GM21515 (cell line): ENCODE data around the gene CD200R1L.

Source experiments
- ATAC-seq: cut with Tn5 transposase; IDR thresholded peaks from one replicate; pipeline ENCODE4 v1.9.1; 2021; ENCODE audit not compliant: unreplicated experiment

The CD200R1L gene

GRCh38 chr3:112793326-112794081 lies 53.2 kb downstream of the CD200R1L start:
- ATAC-seq: no peak

GRCh38 chr3:112791736-112792135 lies 54.9 kb downstream of the CD200R1L start:
- ATAC-seq: no peak

GRCh38 chr3:112789787-112790186 lies 56.9 kb downstream of the CD200R1L start:
- no peak for ATAC-seq

- ATAC-seq: no peak
Observed at GRCh38 chr3:112786881-112787579, 59.6 kb downstream of the CD200R1L start.

- ATAC-seq: no peak
Observed at GRCh38 chr3:112786002-112786590, 60.6 kb downstream of the CD200R1L start.

- no peak for ATAC-seq
Observed at GRCh38 chr3:112785321-112786001, 61.2 kb downstream of the CD200R1L start.

GRCh38 chr3:112782491-112782890 lies 64.2 kb downstream of the CD200R1L start:
- no peak for ATAC-seq

- ATAC-seq: no peak
Observed at GRCh38 chr3:112781599-112781998, 65.1 kb downstream of the CD200R1L start.

GRCh38 chr3:112779558-112780480 lies 66.8 kb downstream of the CD200R1L start:
- no peak for ATAC-seq

- ATAC-seq: no peak
Observed at GRCh38 chr3:112779011-112779410, 67.7 kb downstream of the CD200R1L start.

GRCh38 chr3:112778353-112778948 lies 68.2 kb downstream of the CD200R1L start:
- no peak for ATAC-seq

GRCh38 chr3:112777811-112778210 lies 68.9 kb downstream of the CD200R1L start:
- ATAC-seq: no peak

- ATAC-seq: no peak
Observed at GRCh38 chr3:112776836-112777235, 69.8 kb downstream of the CD200R1L start.

GRCh38 chr3:112776000-112776399 lies 70.7 kb downstream of the CD200R1L start:
- ATAC-seq: no peak

- ATAC-seq: no peak
Observed at GRCh38 chr3:112775011-112775742, 71.5 kb downstream of the CD200R1L start.

GRCh38 chr3:112774293-112774926 lies 72.3 kb downstream of the CD200R1L start:
- no peak for ATAC-seq

GRCh38 chr3:112773864-112774263 lies 72.8 kb downstream of the CD200R1L start:
- no peak for ATAC-seq

- ATAC-seq: no peak
Observed at GRCh38 chr3:112770951-112771350, 75.7 kb downstream of the CD200R1L start.
